ENCODE measurements around the gene MFAP4. TPM values are rescaled to one million over a fixed set of nuclear protein-coding genes. Genes with fewer than 3 reads are reported as not detected.

The MFAP4 gene
- total and polyA plus RNA-seq, 5 donors: 92.8 to 160 (median 119) TPM

DNA sequence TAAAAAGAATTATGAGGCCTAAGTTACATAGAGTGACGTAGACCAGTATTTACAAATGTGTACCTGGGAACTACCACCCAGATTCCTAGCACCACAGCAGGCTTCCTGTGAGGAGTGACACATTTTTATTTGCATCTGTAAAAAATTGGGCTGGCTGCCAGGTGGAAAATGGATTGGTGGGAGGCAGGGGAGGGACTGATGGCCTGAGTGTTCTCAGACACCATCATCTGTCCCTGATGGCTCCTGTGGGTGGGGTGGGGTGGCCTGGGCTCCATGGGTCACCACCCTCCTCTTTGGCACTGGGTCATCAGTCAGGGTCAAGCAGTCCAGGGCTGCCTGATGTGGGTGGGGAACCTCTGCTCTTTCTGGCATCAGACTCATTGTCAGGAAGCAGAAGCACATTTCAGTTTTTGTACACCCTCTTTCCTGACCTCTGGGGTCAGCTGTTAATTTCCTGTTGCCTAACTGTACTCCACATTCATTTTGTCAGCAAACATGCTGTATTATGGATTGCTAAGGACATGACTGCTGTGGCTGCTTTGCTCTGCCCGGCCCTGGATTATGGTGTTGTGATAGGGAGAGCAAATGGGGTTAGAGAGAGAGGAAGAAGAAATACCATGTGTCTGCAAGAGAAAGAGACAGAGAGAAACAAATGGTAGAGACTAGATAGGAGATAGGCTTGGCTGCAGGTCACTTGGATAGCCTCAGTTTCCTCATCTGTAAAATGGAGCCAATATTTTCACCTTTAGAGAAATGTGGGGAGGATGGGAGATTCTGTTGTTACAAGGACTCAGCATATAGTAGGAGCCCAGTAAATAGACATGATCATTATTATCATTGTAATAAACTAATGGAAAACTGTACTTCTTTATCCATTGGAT is 11.6 kb upstream of the MFAP4 start:
- ATAC-seq: peak; percentile 87 to 95
- intact Hi-C loops (cut with DNase I): no loop called here

DNA sequence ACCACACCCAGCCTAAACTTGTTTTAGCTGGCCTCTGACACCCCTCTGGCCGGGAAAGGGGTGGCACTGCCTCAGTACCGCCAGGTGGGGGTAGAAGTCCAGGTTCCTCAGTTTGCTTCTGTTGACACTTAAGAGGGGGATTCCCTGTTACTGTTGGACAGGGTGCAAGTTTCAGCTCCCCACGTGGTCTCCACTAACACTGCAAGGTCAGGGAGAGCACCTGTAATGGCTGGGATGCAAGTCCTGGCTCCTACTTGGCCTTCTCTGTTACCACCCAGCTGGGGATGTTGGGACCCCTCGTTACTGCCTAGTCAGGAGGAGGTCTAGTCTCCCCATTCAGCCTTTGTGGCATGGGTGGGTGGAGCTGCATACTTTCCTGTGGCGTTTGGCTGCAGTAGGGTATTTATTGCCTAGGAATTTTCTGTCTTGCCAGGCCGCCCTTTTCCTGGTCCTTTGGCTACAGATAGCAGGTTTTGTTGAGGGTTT is 10.6 kb upstream of the MFAP4 start:
- DNase-seq: no peak
- Histone ChIP-seq H3K4me1 (ENCODE audit: control insufficient read depth, insufficient read depth, low read length) (peaks cover 2% of the 10 kb centered on the region), H3K27ac (ENCODE audit: low read length) (no peak overlapping the region), H3K4me3 (ENCODE audit: low read length) (no peak overlapping the region), H3K9me3 (ENCODE audit: control insufficient read depth, low read length) (no peaks in the 10 kb centered on the region), H3K27me3 (ENCODE audit: control insufficient read depth, insufficient read depth) (no peaks in the 10 kb centered on the region)
- peak; percentile 26 to 45 for ATAC-seq
- WGBS: 64% methylated on average over 6 of the region's 6 CpGs
- intact Hi-C loops (cut with DNase I): no loop called here

More for the DNA sequence above, 11.6 kb upstream of the MFAP4 start:
- peak; percentile 72 to 88 (median 80) for DNase-seq
- Histone ChIP-seq H3K27me3 (ENCODE audit: control insufficient read depth, insufficient read depth) (no peaks in the 10 kb centered on the region), H3K9me3 (ENCODE audit: control insufficient read depth, low read length) (no peaks in the 10 kb centered on the region), H3K4me1 (ENCODE audit: control insufficient read depth, insufficient read depth, low read length) (peaks cover 2% of the 10 kb centered on the region), H3K4me3 (ENCODE audit: low read length) (no peak overlapping the region), H3K27ac (ENCODE audit: low read length) (peak overlapping the region; percentile 25)
- 48% methylated on average over 2 of the region's 2 CpGs for WGBS

DNA sequence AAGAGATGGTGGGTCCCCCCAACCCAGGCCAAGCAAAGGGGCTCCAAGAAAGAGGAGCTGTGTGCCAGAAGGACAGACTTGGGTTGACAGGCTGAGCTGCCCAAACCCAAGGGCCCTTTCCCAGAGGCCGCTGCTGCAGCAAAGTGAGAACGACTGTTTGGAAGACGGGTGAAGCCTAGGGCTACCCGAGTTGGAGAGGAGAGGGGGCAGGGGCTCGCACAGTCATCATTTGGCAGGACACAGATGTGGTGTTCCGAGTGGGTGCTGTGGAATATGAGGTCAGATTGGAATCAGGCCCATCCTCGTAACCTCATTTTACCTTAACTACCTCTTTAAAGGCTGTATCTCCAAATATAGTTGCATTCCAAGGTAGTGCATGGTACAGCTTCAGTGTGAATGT is 5.3 kb upstream of the MFAP4 start:
- intact Hi-C loops (cut with DNase I): no loop called here
- Histone ChIP-seq H3K4me3 (ENCODE audit: low read length) (no peak overlapping the region), H3K27ac (ENCODE audit: low read length) (no peak overlapping the region), H3K9me3 (ENCODE audit: control insufficient read depth, low read length) (no peaks in the 10 kb centered on the region), H3K4me1 (ENCODE audit: control insufficient read depth, insufficient read depth, low read length) (peaks cover 8% of the 10 kb centered on the region), H3K27me3 (ENCODE audit: control insufficient read depth, insufficient read depth) (no peaks in the 10 kb centered on the region)
- DNase-seq: no peak
- 68% methylated on average over 7 of the region's 7 CpGs for WGBS
- ATAC-seq: no peak

- no peaks in the 10 kb centered on the region for H3K9me3 ChIP-seq (ENCODE audit: control insufficient read depth, low read length)
- H3K4me1 ChIP-seq (ENCODE audit: control insufficient read depth, insufficient read depth, low read length): peaks cover 12% of the 10 kb centered on the region
- 84% methylated on average over 7 of the region's 7 CpGs for WGBS
- no peak overlapping the region for H3K4me3 ChIP-seq (ENCODE audit: low read length)
- ATAC-seq (no peak), DNase-seq (no peak)
- intact Hi-C loops (cut with DNase I): no loop called here
- no peaks in the 10 kb centered on the region for H3K27me3 ChIP-seq (ENCODE audit: control insufficient read depth, insufficient read depth)
- no peak overlapping the region for H3K27ac ChIP-seq (ENCODE audit: low read length)
Observed at GRCh38 chr17:19391432-19391831, 4.4 kb upstream of the MFAP4 start.

- DNase-seq (no peak), ATAC-seq (no peak)
- intact Hi-C loops (cut with DNase I): no loop called here
- no peak overlapping the region for H3K27ac ChIP-seq (ENCODE audit: low read length)
- peaks cover 12% of the 10 kb centered on the region for H3K4me1 ChIP-seq (ENCODE audit: control insufficient read depth, insufficient read depth, low read length)
- no peak overlapping the region for H3K4me3 ChIP-seq (ENCODE audit: low read length)
- 79% methylated on average over 2 of the region's 2 CpGs for WGBS
- H3K9me3 ChIP-seq (ENCODE audit: control insufficient read depth, low read length): no peaks in the 10 kb centered on the region
- H3K27me3 ChIP-seq (ENCODE audit: control insufficient read depth, insufficient read depth): no peaks in the 10 kb centered on the region
Observed at GRCh38 chr17:19390951-19391350, 4.0 kb upstream of the MFAP4 start.

DNA sequence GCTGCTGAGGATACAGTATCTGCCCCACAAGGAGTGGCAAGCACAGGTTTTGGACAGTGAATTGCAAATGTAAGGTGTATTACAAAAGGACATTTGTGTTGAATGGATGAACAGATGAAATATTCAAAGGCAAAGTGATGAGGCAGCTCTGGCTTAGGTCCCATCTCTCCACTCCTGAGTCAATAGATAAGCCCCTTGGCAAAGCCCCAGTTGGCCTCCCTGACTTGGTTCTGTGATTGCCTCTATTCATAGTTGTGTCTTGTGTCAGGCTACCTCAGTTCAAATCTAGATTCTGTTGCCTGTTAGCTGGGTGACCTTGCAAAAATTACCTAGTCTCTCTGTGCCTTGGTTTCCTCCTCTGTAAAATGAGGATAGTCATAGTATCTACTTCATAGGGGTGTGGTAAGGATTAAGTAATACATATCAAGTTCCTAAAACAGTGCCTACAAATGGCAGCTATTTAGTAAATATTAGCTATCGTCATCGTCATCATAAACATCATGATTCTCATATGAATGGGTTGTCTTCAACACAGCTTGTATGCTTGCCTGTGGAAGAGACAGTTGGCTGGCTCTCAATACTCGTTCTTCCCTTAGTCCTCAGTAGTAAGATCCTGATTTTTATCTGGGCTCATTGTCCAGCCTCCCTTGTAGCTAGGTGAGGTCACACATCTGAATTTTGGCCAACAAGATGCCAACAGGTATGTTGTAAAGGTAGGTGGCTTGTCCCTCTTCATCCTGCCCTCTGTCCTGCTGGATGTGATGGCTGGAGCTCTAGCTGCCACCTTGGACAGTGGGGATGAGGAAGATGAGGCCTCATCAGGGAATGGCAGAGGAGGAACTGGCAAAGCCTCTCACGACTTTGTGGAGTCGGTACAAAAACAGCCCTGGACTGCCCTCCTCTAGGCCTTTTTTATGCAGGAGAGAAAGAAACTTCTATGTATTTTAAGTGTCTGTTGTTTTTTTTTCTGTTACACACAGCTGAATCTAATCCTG is 2.1 kb upstream of the MFAP4 start:
- peak overlapping the region; percentile 3 for H3K27ac ChIP-seq (ENCODE audit: low read length)
- intact Hi-C loops (cut with DNase I): loop anchor here in 1 of 4 donors (10.0 kb wide), 1 partner anchor 64 kb away; no protein-coding TSS in a partner anchor
- no peaks in the 10 kb centered on the region for H3K27me3 ChIP-seq (ENCODE audit: control insufficient read depth, insufficient read depth)
- DNase-seq: peak in 2 of 3 donors; percentile 14 to 80
- peaks cover 18% of the 10 kb centered on the region for H3K4me1 ChIP-seq (ENCODE audit: control insufficient read depth, insufficient read depth, low read length)
- 58% methylated on average over 5 of the region's 5 CpGs for WGBS
- no peaks in the 10 kb centered on the region for H3K9me3 ChIP-seq (ENCODE audit: control insufficient read depth, low read length)
- no peak for ATAC-seq
- no peak overlapping the region for H3K4me3 ChIP-seq (ENCODE audit: low read length)

DNA sequence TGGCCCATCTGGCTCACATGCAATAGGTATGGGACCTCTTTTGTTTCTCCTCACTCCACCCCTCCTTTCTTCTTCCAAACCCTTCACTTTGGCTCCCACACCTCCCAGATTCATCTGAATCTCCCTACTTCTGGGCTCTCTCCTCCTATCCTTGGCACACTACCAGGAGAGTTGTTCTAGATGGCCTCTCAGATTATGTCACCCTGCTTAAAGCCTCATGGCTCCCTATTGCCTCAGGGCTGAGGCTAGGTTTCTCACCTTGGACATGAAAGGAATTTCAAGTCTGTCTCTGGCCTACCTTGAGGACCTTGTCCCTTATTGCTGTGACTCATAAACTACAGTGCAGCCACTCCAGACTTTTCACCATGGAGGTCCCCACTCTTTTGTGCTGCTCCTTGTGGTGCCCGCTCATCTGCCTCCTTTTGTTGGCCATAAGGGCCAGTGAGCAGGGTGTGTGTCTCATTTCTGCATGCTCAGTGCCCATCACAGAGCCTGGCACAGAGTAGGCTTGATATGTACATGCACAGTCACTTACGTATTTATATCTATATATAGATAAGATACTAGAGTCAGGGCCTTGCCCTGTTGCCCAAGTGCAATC is 1.0 kb upstream of the MFAP4 start:
- H3K9me3 ChIP-seq (ENCODE audit: control insufficient read depth, low read length): no peaks in the 10 kb centered on the region
- H3K27ac ChIP-seq (ENCODE audit: low read length): peak overlapping the region; percentile 93
- 71% methylated on average over 2 of the region's 2 CpGs for WGBS
- no peak for ATAC-seq
- no peaks in the 10 kb centered on the region for H3K27me3 ChIP-seq (ENCODE audit: control insufficient read depth, insufficient read depth)
- peaks cover 23% of the 10 kb centered on the region for H3K4me1 ChIP-seq (ENCODE audit: control insufficient read depth, insufficient read depth, low read length)
- intact Hi-C loops (cut with DNase I): loop anchor here in 1 of 4 donors (10.0 kb wide), 1 partner anchor 63 kb away; no protein-coding TSS in a partner anchor
- DNase-seq: no peak
- no peak overlapping the region for H3K4me3 ChIP-seq (ENCODE audit: low read length)

DNA sequence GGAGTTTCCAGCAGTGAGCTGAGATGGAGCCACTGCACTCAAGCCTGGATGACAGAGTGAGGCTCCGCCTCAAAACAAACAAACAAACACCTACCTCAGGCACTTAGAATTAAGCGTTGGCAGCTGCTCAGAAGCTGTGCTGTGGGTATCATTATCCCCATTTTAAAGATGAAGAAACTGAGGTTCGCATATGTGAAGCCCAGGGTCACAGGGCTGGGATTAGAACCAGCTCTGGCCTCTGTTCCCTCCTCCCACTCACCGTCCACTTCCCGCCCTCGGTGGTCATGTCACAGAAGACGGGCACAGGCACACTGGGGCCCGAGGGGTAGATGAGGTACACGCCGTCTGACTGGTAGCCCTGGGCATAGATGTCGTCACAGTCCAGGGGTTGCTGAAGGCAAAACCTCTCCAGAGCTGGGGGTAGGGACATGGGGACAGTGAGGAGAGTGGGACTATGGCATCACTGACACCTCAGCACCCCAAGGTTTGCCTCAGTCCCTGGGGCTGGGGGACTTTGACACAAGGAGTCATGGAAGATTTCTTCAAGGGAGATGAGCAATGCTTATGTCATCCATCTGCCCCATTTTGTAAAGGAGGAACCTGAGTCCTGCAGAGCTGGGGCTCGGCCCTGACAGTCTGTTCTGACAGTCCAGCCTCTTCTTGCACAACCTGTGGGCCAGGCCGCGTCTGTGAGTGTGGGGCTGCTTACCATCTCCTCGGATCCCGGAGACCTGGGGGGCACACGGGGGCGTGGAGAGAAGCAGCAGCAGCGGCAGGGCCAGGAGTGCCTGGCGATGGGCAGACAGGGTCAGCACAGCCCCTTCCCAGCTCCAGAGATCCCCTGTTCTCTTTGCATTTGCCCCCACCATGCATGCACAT is 700 bp downstream of the MFAP4 start:
- Histone ChIP-seq H3K4me1 (ENCODE audit: control insufficient read depth, insufficient read depth, low read length) (peaks cover 23% of the 10 kb centered on the region), H3K9me3 (ENCODE audit: control insufficient read depth, low read length) (no peaks in the 10 kb centered on the region), H3K27me3 (ENCODE audit: control insufficient read depth, insufficient read depth) (no peaks in the 10 kb centered on the region), H3K27ac (ENCODE audit: low read length) (peak overlapping the region; percentile 36), H3K4me3 (ENCODE audit: low read length) (no peak overlapping the region)
- intact Hi-C loops (cut with DNase I): loop anchor here in 1 of 4 donors (10.0 kb wide), 1 partner anchor 61 kb away; no protein-coding TSS in a partner anchor
- ATAC-seq: peak; percentile 3 to 35
- WGBS: 45% methylated on average over 20 of the region's 20 CpGs
- DNase-seq: peak; percentile 75 to 86 (median 81)

GRCh38 chr17:19385521-19385983 is 1.4 kb downstream of the MFAP4 start:
- H3K4me3 ChIP-seq (ENCODE audit: low read length): no peak overlapping the region
- intact Hi-C loops (cut with DNase I): loop anchor here in 1 of 4 donors (10.0 kb wide), 1 partner anchor 61 kb away; no protein-coding TSS in a partner anchor
- WGBS: 72% methylated on average over 9 of the region's 9 CpGs
- no peak for ATAC-seq
- H3K4me1 ChIP-seq (ENCODE audit: control insufficient read depth, insufficient read depth, low read length): peaks cover 23% of the 10 kb centered on the region
- DNase-seq: peak in 1 of 3 donors; percentile 74
- H3K27ac ChIP-seq (ENCODE audit: low read length): peak overlapping the region; percentile 56
- H3K9me3 ChIP-seq (ENCODE audit: control insufficient read depth, low read length): no peaks in the 10 kb centered on the region
- H3K27me3 ChIP-seq (ENCODE audit: control insufficient read depth, insufficient read depth): no peaks in the 10 kb centered on the region

Measured in right cardiac atrium (tissue), 5 donors.